OCI-LY1 (cell line): ENCODE measurements around the gene NPY4R2.
"Not testable (repeated sequence)": the region's sequence is repeated elsewhere in the genome, so short reads cannot be mapped to it uniquely, and the experiment has no call there.

Experiments
- CTCF ChIP-seq: fragments of 200-600 bp; sonication (generic), shearing (Covaris generic); IDR thresholded peaks from 2 replicates; pipeline ENCODE4 v1.5.1; 2017; ENCODE audit warnings: mild to moderate bottlenecking, antibody characterized with exemption, low read length, moderate library complexity, mixed read lengths
- EZH2 ChIP-seq: fragments of 200-600 bp; sonication (generic), shearing (Covaris generic); IDR thresholded peaks from 2 replicates; pipeline ENCODE4 v1.8.0; 2017; ENCODE audit warnings: borderline replicate concordance, mixed run types, mild to moderate bottlenecking, antibody characterized with exemption, low read length, moderate library complexity, mixed read lengths

DNA sequence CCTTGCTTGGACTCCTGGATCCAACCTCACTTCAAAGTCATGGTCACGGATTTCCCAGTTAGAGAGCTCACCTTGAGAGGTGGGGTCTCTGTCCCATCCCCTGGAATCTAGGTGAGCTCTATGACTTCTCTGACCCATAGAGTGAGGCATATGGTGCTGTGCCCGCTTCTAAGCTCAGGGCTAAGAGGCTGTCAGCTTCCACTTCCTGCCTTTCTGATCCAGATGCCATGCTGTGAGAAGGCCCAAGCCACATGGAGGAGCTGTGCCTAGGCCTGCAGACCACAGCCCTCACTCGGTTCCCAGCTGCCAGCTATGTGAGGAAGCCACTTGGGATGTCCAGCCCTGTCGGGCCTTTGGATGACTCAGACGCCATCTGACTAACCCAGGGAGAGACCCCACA, 41.2 kb downstream of the NPY4R2 start:
- TF ChIP-seq CTCF, EZH2: not testable (repeated sequence)
